Panc1 (cell line): ENCODE results near the gene NELFB. TPM values are rescaled to one million over a fixed set of nuclear protein-coding genes. Genes with fewer than 3 reads are reported as not detected.

ENCODE experiments used
- ATAC-seq: fragments of 200-7000 bp; cut with Tn5 transposase; 2 replicates; pipeline ENCODE4 v1.9.1; 2020; ENCODE audit warnings: mild to moderate bottlenecking, moderate library complexity
- BruUV-seq: library from RNA; stranded (reverse); fragments of 400-500 nt; replicated peaks from 2 replicates; lab custom pipeline; 2021; lab: Mats Ljungman, UMichigan
- CTCF ChIA-PET: fragments of 300-600 bp; sonication (Branson Sonifier 250); formaldehyde crosslinking; loops from one replicate; lab custom pipeline; 2022; ENCODE audit warnings: antibody characterized with exemption; lab: Charles Lee
- POLR2A ChIA-PET: fragments of 300-600 bp; sonication (Branson Sonifier 250); formaldehyde crosslinking; loops from one replicate; lab custom pipeline; 2022; ENCODE audit warnings: antibody characterized with exemption; lab: Charles Lee
- DNase-seq: peaks from one replicate; pipeline ENCODE4 v3.0.0-alpha.2; 2010; ENCODE audit warnings: low read depth, low spot score
- H3K27ac ChIP-seq: 2 replicates; pipeline ENCODE4 v1.5.1; 2011; ENCODE audit warnings: mild to moderate bottlenecking, low read length, inconsistent platforms
- H3K27me3 ChIP-seq: fragments of 200-500 bp; sonication (Bioruptor generic); 2 replicates; pipeline ENCODE4 v1.6.0; 2014; ENCODE audit warnings: low read length, inconsistent platforms; ENCODE audit not compliant: control insufficient read depth, insufficient read depth
- H3K36me3 ChIP-seq: fragments of 200-500 bp; sonication (Bioruptor generic); 2 replicates; pipeline ENCODE4 v1.5.1; 2014; ENCODE audit warnings: inconsistent platforms, mild to moderate bottlenecking, low read length, moderate library complexity; ENCODE audit not compliant: control insufficient read depth, insufficient read depth
- H3K4me1 ChIP-seq: 2 replicates; pipeline ENCODE4 v1.5.1; 2011; ENCODE audit warnings: inconsistent platforms, mild to moderate bottlenecking, low read length, moderate library complexity; ENCODE audit not compliant: control insufficient read depth, insufficient read depth
- H3K4me3 ChIP-seq, 2 experiments: 2 replicates each; pipeline ENCODE4 v1.5.1; 2011 to 2012; ENCODE audit warnings: low read depth in 2 of 2, low read length in 2 of 2, mild to moderate bottlenecking in 2 of 2, inconsistent platforms in 1 of 2, moderate library complexity in 1 of 2
- H3K9me3 ChIP-seq: fragments of 200-500 bp; sonication (Bioruptor generic); 2 replicates; pipeline ENCODE4 v1.5.1; 2014; ENCODE audit warnings: low read depth, mild to moderate bottlenecking, inconsistent platforms, low read length, moderate library complexity; ENCODE audit not compliant: control insufficient read depth, insufficient read depth
- CTCF ChIP-seq: fragments of 450-650 bp; IDR thresholded peaks from 2 replicates; pipeline ENCODE4 v1.5.1; 2017; ENCODE audit warnings: mild to moderate bottlenecking
- POLR2AphosphoS5 ChIP-seq: IDR thresholded peaks from 2 replicates; pipeline ENCODE4 v1.6.1; 2012; ENCODE audit warnings: mild to moderate bottlenecking, low read depth, low read length, moderate library complexity
- REST ChIP-seq, 2 experiments: IDR thresholded peaks; 2 replicates each; pipeline ENCODE4 v1.6.1; 2011 to 2012; ENCODE audit warnings: low read depth in 2 of 2, control low read depth in 1 of 2, low read length in 1 of 2, mild to moderate bottlenecking in 1 of 2, moderate library complexity in 1 of 2; ENCODE audit not compliant: insufficient read depth in 1 of 2
- SIN3A ChIP-seq: IDR thresholded peaks from 2 replicates; pipeline ENCODE4 v1.6.1; 2012; ENCODE audit warnings: low read depth, mild to moderate bottlenecking, low read length, moderate library complexity, borderline replicate concordance; ENCODE audit not compliant: insufficient read depth
- TCF7L2 ChIP-seq: IDR thresholded peaks from 2 replicates; pipeline ENCODE4 v1.6.1; 2011; ENCODE audit warnings: mild to moderate bottlenecking, low read depth, low read length, inconsistent platforms
- in situ Hi-C: cut with HindIII; loops from 2 replicates; pipeline ENCODE4 v1.10.0; 2016; ENCODE audit warnings: low sequenced_read_pairs, low pct_unique_long_range_greater_than_20kb
- intact Hi-C: fragments of 100-400 bp; cut with micrococcal nuclease; formaldehyde crosslinking; loops from one replicate; pipeline ENCODE4 v1.10.0; 2022; ENCODE audit not compliant: unreplicated experiment
- total RNA-seq: library from RNA; stranded (reverse); gene quantifications from one replicate; pipeline ENCODE4 v1.2.1, GENCODE V29; 2021; ENCODE audit not compliant: unreplicated experiment

NELFB gene
- total RNA-seq, 1 experiment from 2014 or later, result 62.4 TPM

- peak overlapping the region; percentile 87 for H3K27ac ChIP-seq
- no peaks in the 10 kb centered on the region for H3K27me3 ChIP-seq
- H3K36me3 ChIP-seq, result no peaks in the 10 kb centered on the region
- POLR2A ChIA-PET, result no interaction called here
- peaks cover 30% of the 10 kb centered on the region for H3K4me1 ChIP-seq
- ATAC-seq, result peak; percentile 14; the same call in 1 of the 2 replicates
- H3K9me3 ChIP-seq, result no peaks in the 10 kb centered on the region
- BruUV-seq, result no TSS peak
- intact Hi-C loops, result loop anchor here (10.0 kb wide), 1 partner anchor 128 kb away; the partner anchor contains the start of genes EXD3 and NOXA1
- CTCF ChIA-PET, result interaction anchor here (0.6 to 0.7 kb wide), 3 partner anchors 12 to 111 kb away, joined by 3 to 5 read pairs (median 5); no protein-coding TSS in a partner anchor
- in situ Hi-C loops, result no loop called here
- no peak for DNase-seq
- no peak for TF ChIP-seq SIN3A
- TF ChIP-seq TCF7L2, result no peak
- no peak for TF ChIP-seq REST (IDR thresholded peaks at IDR 0.05; ENCODE audit: insufficient read depth in 1 of 2, low read depth in 2 of 2, low read length in 1 of 2)
- TF ChIP-seq POLR2AphosphoS5, result no peak
- TF ChIP-seq CTCF, result no peak
- H3K4me3 ChIP-seq, result peak overlapping the region in 1 of 2 experiments; percentile 36; a peak in 2 of 4 replicates
Observed at GRCh38 chr9:137296670-137297664, 41.8 kb downstream of the NELFB start.

- no peak for TF ChIP-seq TCF7L2
- TF ChIP-seq CTCF, result peak; percentile 7; the same call in 1 of the 2 replicates
- Histone ChIP-seq H3K36me3 (no peaks in the 10 kb centered on the region), H3K27ac (peak overlapping the region; percentile 87), H3K4me3 (no peak overlapping the region; a peak in 1 of 4 replicates), H3K9me3 (no peaks in the 10 kb centered on the region), H3K27me3 (no peaks in the 10 kb centered on the region), H3K4me1 (peaks cover 33% of the 10 kb centered on the region)
- ChIA-PET CTCF (interaction anchor here (0.6 kb wide), 1 partner anchor 110 kb away, joined by 5 read pairs; no protein-coding TSS in a partner anchor), POLR2A (no interaction called here)
- intact Hi-C loops, result loop anchor here (10.0 kb wide), 1 partner anchor 127 kb away; the partner anchor contains the start of genes EXD3 and NOXA1
- BruUV-seq, result no TSS peak
- in situ Hi-C loops, result no loop called here
- no peak for DNase-seq
- ATAC-seq, result no peak
Observed at GRCh38 chr9:137297966-137298365, 42.8 kb downstream of the NELFB start.
